Coronary artery (tissue), 2 donors: ENCODE data around the gene PRMT5.
A peak's percentile ranks its signal among the peaks of the same experiment; 100 is the strongest.
"Not testable (repeated sequence)": the region's sequence is repeated elsewhere in the genome, so short reads cannot be mapped to it uniquely, and the experiment has no call there.

Experiments used
- DNase-seq: peaks from one replicate; pipeline ENCODE4 v3.0.0-alpha.2; 2017; ENCODE audit warnings: low spot score
- H3K27ac ChIP-seq, 2 donors: fragments of 200-600 bp; sonication (generic); one replicate each; pipeline ENCODE4 v1.5.1; 2016 to 2019
- H3K4me3 ChIP-seq: fragments of 200-600 bp; sonication (generic); 2 replicates; pipeline ENCODE4 v1.5.1; 2016; ENCODE audit warnings: mild to moderate bottlenecking, moderate library complexity
- TF ChIP-seq, protein P1 (sequence below): fragments of 200-600 bp; sonication (generic); IDR thresholded peaks from one replicate; pipeline ENCODE4 v1.5.1; 2019; ENCODE audit warnings: antibody characterized with exemption

Gene PRMT5

DNA sequence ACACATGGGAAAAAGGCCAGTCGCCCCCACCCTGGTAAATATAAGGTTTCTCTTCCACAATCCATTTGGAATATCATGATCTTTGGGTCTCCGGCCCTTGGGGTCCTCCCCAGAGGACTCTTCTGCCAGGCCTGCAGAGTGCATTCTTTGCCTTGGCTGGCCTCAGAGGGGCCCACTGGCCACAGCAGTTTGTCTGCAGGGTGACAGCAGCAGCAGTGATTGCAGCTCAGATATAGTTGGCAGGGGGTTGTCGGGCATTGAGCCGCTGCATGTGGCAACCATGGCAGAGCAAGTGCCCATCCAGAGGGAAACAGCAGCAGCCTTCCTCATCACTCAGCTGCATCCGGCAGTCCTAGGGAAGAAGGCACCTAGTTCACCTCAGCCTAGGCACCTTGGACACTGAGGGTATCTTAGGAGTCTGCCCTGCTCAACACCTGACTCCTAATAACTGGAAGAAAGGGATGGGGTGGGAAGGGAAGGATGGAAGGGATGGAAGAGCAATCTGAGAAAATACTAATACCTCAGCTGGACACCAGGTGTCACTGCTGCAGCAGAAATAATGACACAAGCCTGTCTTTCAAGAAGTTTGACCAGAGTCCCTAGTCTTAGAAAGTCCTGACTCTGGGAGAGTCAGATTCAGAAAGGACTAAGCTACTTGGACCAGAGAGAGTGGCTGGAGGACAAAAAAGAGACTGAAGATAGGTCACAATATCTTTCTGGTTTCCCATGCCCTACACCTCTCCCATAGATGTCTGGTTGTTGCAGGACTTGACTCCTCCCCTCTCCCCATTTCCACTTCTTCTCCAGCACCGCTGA, 44.2 kb upstream of the PRMT5 start:
- Histone ChIP-seq H3K27ac (peak overlapping the region in 1 of 2 donors; percentile 21), H3K4me3 (no peak overlapping the region)
- TF ChIP-seq, protein P1, sequence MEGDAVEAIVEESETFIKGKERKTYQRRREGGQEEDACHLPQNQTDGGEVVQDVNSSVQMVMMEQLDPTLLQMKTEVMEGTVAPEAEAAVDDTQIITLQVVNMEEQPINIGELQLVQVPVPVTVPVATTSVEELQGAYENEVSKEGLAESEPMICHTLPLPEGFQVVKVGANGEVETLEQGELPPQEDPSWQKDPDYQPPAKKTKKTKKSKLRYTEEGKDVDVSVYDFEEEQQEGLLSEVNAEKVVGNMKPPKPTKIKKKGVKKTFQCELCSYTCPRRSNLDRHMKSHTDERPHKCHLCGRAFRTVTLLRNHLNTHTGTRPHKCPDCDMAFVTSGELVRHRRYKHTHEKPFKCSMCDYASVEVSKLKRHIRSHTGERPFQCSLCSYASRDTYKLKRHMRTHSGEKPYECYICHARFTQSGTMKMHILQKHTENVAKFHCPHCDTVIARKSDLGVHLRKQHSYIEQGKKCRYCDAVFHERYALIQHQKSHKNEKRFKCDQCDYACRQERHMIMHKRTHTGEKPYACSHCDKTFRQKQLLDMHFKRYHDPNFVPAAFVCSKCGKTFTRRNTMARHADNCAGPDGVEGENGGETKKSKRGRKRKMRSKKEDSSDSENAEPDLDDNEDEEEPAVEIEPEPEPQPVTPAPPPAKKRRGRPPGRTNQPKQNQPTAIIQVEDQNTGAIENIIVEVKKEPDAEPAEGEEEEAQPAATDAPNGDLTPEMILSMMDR = peak; percentile 60
- no peak for DNase-seq

DNA sequence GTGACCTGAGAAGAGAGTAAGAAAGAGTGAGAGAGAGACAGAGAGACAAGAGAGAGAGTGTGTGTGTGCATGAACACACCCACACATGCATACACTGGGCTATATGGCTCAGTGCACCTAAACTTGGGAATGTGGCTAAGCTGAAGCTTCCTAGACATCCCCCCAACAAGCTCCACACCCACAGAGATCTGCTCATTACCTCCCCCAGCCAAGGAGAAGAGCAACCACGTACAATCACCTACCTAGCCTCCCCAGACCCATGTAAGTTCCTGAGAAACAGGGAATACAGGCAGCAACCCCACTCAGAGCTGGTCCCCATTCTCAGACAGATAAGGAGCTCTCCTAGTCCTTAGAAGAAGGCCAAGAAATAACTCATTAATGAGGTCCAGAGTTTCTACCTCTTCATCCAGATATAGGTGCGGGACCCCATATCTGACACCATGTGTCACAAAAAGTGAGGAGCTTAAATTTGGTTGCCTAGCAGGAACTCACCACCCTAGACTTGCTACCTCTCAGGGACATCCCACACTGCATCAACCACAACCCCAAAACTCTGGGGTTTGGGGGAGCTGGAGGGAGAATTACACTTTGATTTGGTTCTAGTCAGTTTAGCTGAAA, 43.2 kb upstream of the PRMT5 start:
- no peak overlapping the region for H3K4me3 ChIP-seq
- DNase-seq = no peak
- no peak overlapping the region for H3K27ac ChIP-seq
- TF ChIP-seq, protein P1 = no peak

DNA sequence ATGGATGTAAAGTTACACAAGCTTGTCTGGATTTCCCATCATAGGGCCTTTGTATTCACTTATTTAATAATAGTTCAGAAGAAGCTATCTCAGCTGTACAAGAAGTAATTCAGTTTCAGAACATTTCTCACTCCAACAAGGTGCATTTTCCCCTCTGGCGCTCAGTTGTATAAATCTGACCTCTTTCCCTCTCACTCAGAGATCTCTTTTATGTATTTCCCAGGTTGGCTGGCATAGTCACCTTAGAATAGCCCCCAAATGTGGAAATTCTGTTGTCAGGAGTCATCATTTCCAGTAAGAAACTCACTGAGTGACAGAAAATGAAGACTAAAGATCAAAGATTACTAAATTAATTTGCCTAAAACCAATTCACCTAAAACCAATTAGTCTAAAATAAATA, 42.0 kb upstream of the PRMT5 start:
- TF ChIP-seq, protein P1 = no peak
- no peak for DNase-seq

DNA sequence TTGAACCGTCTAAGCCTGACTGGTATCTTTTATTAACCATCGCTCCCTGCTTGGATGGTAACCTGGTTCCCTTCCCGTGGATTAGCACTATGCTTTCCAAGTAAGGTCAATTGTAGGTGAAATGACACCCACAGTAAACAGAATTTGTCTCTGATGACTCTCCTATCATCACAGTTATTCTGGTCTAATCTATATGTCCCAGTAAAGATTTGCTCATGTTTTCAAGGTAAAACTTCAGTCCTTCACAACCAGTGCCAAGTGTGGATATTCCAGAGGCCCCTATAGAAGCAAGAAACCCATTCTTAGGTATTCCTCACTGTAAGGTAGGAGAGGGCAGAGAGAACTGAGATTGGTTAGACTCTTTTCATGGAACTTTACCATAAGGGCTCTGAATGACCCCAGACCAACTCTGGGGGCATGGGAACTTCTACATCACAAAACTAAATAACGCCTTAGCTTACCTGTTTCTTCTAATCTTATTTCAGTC, 37.6 kb upstream of the PRMT5 start:
- H3K27ac ChIP-seq = no peak overlapping the region
- TF ChIP-seq, protein P1 = no peak
- no peak for DNase-seq
- no peak overlapping the region for H3K4me3 ChIP-seq

More for the DNA sequence above, 42.0 kb upstream of the PRMT5 start:
- no peak overlapping the region for H3K4me3 ChIP-seq
- H3K27ac ChIP-seq = no peak overlapping the region

DNA sequence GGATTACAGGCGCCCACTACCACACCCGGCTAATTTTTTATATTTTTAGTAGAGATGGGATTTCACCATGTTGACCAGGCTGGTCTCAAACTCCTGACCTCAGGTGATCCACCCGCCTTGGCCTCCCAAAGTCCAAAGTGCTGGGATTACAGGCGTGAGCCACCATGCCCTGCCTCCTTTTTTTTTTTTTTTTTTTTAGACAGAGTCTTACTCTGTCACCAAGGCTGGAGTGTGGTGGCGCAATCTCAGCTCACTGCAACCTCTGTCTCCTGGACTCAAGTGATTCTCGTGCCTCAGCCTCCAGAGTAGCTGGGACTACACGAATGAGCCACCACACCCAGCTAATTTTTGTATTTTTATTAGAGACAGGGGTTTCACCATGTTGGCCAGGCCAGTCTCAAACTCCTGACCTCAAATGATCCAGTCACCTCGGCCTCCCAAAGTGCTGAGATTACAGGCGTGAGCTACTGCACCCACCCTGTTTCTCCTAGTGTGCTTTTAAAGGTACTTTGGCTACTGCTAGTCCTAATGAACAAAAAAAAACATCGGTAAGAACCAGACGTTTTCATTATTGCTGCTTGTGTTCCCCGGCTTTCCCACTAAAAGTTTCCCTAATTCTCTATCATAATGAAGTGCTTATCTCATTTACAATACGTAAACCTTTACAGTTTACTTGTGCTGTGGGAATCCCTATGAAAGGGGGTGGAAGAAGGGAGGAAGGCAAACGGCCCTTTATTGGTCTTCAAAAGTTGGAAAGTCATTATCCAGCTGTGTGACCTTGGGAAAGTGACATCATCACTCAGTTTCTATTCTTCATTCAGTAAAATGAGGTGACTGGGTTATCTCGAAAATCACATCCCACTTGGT, 37.0 kb upstream of the PRMT5 start:
- H3K27ac ChIP-seq, H3K4me3 ChIP-seq, DNase-seq: not testable (repeated sequence)

DNA sequence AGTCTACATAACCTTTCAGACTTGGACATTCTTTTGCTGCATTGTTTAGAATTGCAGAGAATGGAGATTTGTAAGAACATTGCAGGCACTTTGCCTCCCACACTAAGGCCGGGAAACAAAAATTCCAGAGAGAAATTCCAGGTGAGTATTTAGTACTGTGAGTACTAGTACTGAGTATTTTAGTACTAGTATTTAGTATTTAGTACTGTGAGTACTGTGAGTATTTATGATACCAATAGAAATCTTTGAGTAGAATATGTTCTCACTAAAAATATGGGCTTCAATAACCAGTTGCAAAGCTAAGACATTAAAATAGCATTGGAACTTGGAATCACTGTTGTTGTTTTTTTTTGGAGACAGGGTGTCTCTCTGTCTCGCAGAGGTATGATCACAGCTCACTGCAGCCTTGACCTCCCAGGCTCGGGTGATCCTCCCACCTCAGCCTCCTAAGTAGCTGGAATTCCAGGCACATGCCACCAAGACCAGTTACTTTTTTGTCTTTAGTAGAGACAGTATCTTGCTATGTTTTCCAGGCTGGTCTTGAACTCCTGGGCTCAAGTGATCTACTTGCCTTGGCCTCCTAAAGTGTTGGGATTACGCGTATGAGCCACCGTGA, 33.0 kb upstream of the PRMT5 start:
- TF ChIP-seq, protein P1 = no peak
- H3K4me3 ChIP-seq = no peak overlapping the region
- DNase-seq = no peak
- no peak overlapping the region for H3K27ac ChIP-seq
